Measurements from ENCODE around the gene SDHC.

DNA sequence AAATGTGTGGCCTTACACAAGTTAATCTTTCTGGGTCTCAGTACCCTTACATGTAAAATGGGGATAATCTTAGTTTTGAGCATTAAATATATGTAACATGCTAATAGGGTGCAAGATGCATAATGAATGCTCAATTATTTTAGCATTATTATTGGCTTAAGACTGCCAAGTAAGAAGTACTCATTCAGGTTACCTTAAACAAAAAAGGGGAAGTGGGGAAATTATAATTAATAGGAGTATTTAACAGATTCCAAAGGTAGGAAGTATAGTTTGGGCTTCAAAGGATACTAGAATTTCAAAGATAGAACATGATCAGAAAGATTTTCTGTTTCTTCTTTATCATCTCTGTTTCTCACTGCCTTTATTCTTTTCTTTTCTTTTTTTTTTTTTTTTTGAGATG lies 59.3 kb downstream of the SDHC start:
- TF ChIP-seq, protein P1, sequence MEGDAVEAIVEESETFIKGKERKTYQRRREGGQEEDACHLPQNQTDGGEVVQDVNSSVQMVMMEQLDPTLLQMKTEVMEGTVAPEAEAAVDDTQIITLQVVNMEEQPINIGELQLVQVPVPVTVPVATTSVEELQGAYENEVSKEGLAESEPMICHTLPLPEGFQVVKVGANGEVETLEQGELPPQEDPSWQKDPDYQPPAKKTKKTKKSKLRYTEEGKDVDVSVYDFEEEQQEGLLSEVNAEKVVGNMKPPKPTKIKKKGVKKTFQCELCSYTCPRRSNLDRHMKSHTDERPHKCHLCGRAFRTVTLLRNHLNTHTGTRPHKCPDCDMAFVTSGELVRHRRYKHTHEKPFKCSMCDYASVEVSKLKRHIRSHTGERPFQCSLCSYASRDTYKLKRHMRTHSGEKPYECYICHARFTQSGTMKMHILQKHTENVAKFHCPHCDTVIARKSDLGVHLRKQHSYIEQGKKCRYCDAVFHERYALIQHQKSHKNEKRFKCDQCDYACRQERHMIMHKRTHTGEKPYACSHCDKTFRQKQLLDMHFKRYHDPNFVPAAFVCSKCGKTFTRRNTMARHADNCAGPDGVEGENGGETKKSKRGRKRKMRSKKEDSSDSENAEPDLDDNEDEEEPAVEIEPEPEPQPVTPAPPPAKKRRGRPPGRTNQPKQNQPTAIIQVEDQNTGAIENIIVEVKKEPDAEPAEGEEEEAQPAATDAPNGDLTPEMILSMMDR (IDR thresholded peaks at IDR 0.05) = no peak
- TF ChIP-seq POLR2A (IDR thresholded peaks at IDR 0.05) = no peak

Measured in tibial nerve (tissue), 3 donors.